ENCODE data around the gene LUC7L3. TPM values are rescaled to one million over a fixed set of nuclear protein-coding genes. Genes with fewer than 3 reads are reported as not detected.

The LUC7L3 gene
- total and polyA plus RNA-seq, 2 experiments from 2014 or later: 69.3 to 501 TPM

DNA sequence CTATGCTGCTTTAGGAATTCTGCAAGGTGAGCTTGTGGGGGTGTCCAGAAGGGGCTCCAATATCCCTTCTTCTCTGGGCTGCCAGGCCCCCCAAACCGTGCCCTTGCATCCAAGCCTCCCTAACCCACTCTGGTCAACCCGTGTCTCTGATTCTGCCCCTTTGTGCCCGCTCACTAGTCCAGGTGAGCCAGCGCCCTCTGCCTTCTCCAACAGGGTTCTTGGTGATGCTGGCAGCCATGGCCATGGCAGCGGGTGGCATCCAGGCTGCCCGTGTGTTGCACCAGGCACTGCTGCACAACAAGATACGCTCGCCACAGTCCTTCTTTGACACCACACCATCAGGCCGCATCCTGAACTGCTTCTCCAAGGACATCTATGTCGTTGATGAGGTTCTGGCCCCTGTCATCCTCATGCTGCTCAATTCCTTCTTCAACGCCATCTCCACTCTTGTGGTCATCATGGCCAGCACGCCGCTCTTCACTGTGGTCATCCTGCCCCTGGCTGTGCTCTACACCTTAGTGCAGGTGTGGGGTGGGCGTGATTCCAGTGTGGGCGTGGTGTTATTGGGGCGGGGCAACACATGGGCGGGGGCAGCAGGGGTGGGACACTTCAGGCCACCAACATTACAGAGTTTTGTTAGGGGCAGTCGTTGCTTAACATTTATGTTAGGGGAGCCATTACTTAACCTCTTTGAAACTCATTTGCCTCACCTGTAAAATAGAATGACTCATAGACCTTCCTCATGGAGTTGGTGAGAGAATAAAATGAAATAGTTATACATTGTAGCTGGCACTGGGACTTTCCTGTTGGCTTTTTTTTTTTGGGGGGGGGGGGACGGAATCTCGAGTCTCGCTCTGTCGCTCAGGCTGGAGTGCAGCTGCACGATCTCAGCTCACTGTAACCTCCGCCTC lies 43.1 kb upstream of the LUC7L3 start (continued):
- TF ChIP-seq, protein P1, sequence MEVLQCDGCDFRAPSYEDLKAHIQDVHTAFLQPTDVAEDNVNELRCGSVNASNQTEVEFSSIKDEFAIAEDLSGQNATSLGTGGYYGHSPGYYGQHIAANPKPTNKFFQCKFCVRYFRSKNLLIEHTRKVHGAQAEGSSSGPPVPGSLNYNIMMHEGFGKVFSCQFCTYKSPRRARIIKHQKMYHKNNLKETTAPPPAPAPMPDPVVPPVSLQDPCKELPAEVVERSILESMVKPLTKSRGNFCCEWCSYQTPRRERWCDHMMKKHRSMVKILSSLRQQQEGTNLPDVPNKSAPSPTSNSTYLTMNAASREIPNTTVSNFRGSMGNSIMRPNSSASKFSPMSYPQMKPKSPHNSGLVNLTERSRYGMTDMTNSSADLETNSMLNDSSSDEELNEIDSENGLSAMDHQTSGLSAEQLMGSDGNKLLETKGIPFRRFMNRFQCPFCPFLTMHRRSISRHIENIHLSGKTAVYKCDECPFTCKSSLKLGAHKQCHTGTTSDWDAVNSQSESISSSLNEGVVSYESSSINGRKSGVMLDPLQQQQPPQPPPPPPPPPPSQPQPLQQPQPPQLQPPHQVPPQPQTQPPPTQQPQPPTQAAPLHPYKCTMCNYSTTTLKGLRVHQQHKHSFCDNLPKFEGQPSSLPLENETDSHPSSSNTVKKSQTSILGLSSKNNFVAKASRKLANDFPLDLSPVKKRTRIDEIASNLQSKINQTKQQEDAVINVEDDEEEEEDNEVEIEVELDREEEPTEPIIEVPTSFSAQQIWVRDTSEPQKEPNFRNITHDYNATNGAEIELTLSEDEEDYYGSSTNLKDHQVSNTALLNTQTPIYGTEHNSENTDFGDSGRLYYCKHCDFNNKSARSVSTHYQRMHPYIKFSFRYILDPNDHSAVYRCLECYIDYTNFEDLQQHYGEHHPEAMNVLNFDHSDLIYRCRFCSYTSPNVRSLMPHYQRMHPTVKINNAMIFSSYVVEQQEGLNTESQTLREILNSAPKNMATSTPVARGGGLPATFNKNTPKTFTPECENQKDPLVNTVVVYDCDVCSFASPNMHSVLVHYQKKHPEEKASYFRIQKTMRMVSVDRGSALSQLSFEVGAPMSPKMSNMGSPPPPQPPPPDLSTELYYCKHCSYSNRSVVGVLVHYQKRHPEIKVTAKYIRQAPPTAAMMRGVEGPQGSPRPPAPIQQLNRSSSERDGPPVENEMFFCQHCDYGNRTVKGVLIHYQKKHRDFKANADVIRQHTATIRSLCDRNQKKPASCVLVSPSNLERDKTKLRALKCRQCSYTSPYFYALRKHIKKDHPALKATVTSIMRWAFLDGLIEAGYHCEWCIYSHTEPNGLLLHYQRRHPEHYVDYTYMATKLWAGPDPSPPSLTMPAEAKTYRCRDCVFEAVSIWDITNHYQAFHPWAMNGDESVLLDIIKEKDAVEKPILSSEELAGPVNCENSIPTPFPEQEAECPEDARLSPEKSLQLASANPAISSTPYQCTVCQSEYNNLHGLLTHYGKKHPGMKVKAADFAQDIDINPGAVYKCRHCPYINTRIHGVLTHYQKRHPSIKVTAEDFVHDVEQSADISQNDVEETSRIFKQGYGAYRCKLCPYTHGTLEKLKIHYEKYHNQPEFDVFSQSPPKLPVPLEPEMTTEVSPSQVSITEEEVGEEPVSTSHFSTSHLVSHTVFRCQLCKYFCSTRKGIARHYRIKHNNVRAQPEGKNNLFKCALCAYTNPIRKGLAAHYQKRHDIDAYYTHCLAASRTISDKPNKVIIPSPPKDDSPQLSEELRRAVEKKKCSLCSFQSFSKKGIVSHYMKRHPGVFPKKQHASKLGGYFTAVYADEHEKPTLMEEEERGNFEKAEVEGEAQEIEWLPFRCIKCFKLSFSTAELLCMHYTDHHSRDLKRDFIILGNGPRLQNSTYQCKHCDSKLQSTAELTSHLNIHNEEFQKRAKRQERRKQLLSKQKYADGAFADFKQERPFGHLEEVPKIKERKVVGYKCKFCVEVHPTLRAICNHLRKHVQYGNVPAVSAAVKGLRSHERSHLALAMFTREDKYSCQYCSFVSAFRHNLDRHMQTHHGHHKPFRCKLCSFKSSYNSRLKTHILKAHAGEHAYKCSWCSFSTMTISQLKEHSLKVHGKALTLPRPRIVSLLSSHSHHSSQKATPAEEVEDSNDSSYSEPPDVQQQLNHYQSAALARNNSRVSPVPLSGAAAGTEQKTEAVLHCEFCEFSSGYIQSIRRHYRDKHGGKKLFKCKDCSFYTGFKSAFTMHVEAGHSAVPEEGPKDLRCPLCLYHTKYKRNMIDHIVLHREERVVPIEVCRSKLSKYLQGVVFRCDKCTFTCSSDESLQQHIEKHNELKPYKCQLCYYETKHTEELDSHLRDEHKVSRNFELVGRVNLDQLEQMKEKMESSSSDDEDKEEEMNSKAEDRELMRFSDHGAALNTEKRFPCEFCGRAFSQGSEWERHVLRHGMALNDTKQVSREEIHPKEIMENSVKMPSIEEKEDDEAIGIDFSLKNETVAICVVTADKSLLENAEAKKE (CRISPR knock-in tag; IDR thresholded peaks at IDR 0.05): no peak

DNA sequence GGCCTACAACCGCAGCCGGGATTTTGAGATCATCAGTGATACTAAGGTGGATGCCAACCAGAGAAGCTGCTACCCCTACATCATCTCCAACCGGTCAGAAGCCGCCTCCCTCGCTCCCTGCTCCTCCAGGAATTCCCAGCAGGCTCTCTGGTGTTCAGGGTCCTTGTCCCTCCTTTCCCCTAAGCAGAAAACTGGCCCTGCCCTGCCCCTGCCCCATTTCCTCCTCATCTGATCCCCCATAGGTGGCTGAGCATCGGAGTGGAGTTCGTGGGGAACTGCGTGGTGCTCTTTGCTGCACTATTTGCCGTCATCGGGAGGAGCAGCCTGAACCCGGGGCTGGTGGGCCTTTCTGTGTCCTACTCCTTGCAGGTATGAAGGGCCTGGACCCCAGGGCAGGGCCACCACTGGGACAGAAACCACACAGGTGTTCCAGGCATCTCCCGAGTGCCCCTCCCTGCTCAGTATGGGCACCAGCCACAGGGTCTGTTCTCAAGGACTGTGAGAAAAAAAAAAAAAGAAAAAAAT lies 41.5 kb upstream of the LUC7L3 start:
- Histone ChIP-seq H3F3A (replicated peaks; ENCODE audit: low read depth) (no peaks in the 10 kb centered on the region), H3K27me3 (ENCODE audit: insufficient read depth) (no peaks in the 10 kb centered on the region), H3K4me3 (no peak overlapping the region), H4K20me1 (replicated peaks; ENCODE audit: insufficient read depth) (no peaks in the 10 kb centered on the region), H3K4me1 (ENCODE audit: insufficient read depth) (no peaks in the 10 kb centered on the region), H3K27ac (ENCODE audit: low read depth) (no peak overlapping the region), H3K36me3 (ENCODE audit: insufficient read depth) (no peaks in the 10 kb centered on the region), H2AFZ (no peak overlapping the region), H3K4me2 (no peak overlapping the region), H3K9me2 (ENCODE audit: insufficient read depth) (no peaks in the 10 kb centered on the region), H3K79me2 (replicated peaks; ENCODE audit: insufficient read depth) (no peaks in the 10 kb centered on the region)
- Mint-ChIP-seq H3K9me3 (no peaks in the 10 kb centered on the region), H3K4me1 (peaks cover 9% of the 10 kb centered on the region), H3K27me3 (ENCODE audit: insufficient read depth, low read depth, poor library complexity) (peaks cover 12% of the 10 kb centered on the region), H3K36me3 (ENCODE audit: low read depth) (no peaks in the 10 kb centered on the region), H3K4me3 (no peak overlapping the region), H3K27ac (no peak overlapping the region)
- no peak for ATAC-seq
- DNase-seq (ENCODE audit: low spot score): no peak
- TF ChIP-seq, protein P1 (CRISPR knock-in tag; IDR thresholded peaks at IDR 0.05): no peak
- TF ChIP-seq ZNF331 (CRISPR knock-in tag; IDR thresholded peaks at IDR 0.05; ENCODE audit: low read depth): no peak
- TF ChIP-seq, protein P2, sequence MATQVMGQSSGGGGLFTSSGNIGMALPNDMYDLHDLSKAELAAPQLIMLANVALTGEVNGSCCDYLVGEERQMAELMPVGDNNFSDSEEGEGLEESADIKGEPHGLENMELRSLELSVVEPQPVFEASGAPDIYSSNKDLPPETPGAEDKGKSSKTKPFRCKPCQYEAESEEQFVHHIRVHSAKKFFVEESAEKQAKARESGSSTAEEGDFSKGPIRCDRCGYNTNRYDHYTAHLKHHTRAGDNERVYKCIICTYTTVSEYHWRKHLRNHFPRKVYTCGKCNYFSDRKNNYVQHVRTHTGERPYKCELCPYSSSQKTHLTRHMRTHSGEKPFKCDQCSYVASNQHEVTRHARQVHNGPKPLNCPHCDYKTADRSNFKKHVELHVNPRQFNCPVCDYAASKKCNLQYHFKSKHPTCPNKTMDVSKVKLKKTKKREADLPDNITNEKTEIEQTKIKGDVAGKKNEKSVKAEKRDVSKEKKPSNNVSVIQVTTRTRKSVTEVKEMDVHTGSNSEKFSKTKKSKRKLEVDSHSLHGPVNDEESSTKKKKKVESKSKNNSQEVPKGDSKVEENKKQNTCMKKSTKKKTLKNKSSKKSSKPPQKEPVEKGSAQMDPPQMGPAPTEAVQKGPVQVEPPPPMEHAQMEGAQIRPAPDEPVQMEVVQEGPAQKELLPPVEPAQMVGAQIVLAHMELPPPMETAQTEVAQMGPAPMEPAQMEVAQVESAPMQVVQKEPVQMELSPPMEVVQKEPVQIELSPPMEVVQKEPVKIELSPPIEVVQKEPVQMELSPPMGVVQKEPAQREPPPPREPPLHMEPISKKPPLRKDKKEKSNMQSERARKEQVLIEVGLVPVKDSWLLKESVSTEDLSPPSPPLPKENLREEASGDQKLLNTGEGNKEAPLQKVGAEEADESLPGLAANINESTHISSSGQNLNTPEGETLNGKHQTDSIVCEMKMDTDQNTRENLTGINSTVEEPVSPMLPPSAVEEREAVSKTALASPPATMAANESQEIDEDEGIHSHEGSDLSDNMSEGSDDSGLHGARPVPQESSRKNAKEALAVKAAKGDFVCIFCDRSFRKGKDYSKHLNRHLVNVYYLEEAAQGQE (IDR thresholded peaks at IDR 0.05; ENCODE audit: unreplicated experiment): no peak

Measured in GM23338 (cell line).